Pancreas (tissue), 10 donors: ENCODE measurements around the gene HAND2. TPM values are rescaled to one million over a fixed set of nuclear protein-coding genes. Genes with fewer than 3 reads are reported as not detected.

ENCODE experiments used
- ATAC-seq, 4 donors: fragments of 200-7000 bp; cut with Tn5 transposase; one replicate each; pipeline versions ENCODE4 v1.8.0 to v1.9.1; 2020; ENCODE audit warnings: mild to moderate bottlenecking in 4 of 4, moderate library complexity in 4 of 4
- DNase-seq, 6 donors: peaks; one replicate each; pipeline ENCODE4 v3.0.0-alpha.2; 2020
- FAIRE-seq: peaks from 2 replicates; lab custom pipeline; 2012; peaks lifted over from hg19 to GRCh38; lab: Jason Lieb, UNC
- H3K27ac ChIP-seq, 4 donors: fragments of 200-600 bp; sonication (generic); 1 replicate in 3 of 4; 2 replicates in 1 of 4; pipeline versions ENCODE4 v1.5.0 to v1.8.0; 2020
- H3K27me3 ChIP-seq, 4 donors: fragments of 200-600 bp; one replicate each; pipeline ENCODE4 v1.8.0; 2021
- H3K36me3 ChIP-seq, 3 donors: fragments of 200-600 bp; sonication (generic) in 1 of 3; one replicate each; pipeline versions ENCODE4 v1.5.0 to v1.8.0; 2020 to 2021
- H3K4me1 ChIP-seq, 3 donors: fragments of 200-600 bp; one replicate each; pipeline ENCODE4 v1.8.0; 2021
- H3K4me3 ChIP-seq, 4 donors: fragments of 200-600 bp; sonication (generic) in 2 of 4; one replicate each; pipeline versions ENCODE4 v1.5.0 to v1.8.0; 2020 to 2021
- H3K9me3 ChIP-seq, 4 donors: fragments of 200-600 bp; one replicate each; pipeline ENCODE4 v1.8.0; 2021
- WGBS, 2 donors: extraction: QIAGEN DNeasy Blood & Tissue Kit; methylation state at CpG; one replicate each; pipeline ENCODE4 v1.1.7; 2013; 5-methylcytosine and 5-hydroxymethylcytosine counted together
- intact Hi-C, 3 donors: fragments of 100-400 bp; cut with DNase I; formaldehyde crosslinking; loops; one replicate each; pipeline versions ENCODE4 v1.11.1 to v1.14.2; 2022
- polyA plus RNA-seq, 2 donors: library from polyadenylated mRNA; stranded (reverse); fragments of 200-250 nt; gene quantifications; one replicate each; pipeline ENCODE4 v1.2.3, GENCODE V29; 2013
- total RNA-seq, 6 donors: library from RNA; stranded (reverse); fragmentation: NEBNext Ultra II Directional in 4 of 6; extraction: Animal tissue kit (Norgen Biotek cat#: 25700) in 4 of 6; gene quantifications; one replicate each; pipeline versions ENCODE4 v1.2.1 to v1.2.4, GENCODE V29; 2021 to 2023
- TF ChIP-seq, protein P1 (sequence below), 4 donors: fragments of 200-600 bp; sonication (generic) in 3 of 4; IDR thresholded peaks; one replicate each; pipeline versions ENCODE4 v1.5.0 to v1.8.0; 2021; ENCODE audit warnings: antibody characterized with exemption in 4 of 4
- donor health status: healthy with polysubstance abuse.
- donor health status: DM: no; HTN: no; CAD: no; lungs with moderate emphysema.
- donor health status: DM: no; HTN: no; CAD: no.
- donor health status: control.
- donor health status: control.
- donor health status: Bipolar disorder and iron deficiency.
- donor health status: DM: yes; HTN: yes; CAD: no.
- donor health status: DM: no; HTN: no; CAD: no.
- donor health status: DM: no; HTN: no; CAD: no.
- donor health status: DM: yes; HTN: yes; CAD: no.

HAND2 gene
- total and polyA plus RNA-seq, 8 donors, result 1.7 to 11.4 (median 3.5) TPM

DNA sequence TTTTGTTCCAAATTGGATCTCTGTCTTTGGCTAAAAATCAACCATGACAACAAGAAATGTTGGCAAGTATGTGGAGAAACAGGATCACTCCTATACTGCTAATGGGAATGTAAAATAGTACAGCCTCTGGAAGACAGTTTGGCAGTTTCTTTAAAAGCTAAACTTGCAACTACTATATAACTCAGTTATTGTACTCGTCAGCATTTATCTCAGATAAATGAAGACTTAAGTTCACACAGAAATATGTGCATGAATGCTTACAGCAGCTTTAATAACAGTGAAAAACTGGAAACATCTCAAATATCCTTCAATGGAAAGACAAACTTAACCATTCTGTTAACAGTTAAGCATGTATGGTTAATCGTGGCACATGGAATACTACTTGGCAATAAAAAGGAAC lies 15.4 kb upstream of the HAND2 start:
- H3K36me3 ChIP-seq, result no peaks in the 10 kb centered on the region
- TF ChIP-seq, protein P1, sequence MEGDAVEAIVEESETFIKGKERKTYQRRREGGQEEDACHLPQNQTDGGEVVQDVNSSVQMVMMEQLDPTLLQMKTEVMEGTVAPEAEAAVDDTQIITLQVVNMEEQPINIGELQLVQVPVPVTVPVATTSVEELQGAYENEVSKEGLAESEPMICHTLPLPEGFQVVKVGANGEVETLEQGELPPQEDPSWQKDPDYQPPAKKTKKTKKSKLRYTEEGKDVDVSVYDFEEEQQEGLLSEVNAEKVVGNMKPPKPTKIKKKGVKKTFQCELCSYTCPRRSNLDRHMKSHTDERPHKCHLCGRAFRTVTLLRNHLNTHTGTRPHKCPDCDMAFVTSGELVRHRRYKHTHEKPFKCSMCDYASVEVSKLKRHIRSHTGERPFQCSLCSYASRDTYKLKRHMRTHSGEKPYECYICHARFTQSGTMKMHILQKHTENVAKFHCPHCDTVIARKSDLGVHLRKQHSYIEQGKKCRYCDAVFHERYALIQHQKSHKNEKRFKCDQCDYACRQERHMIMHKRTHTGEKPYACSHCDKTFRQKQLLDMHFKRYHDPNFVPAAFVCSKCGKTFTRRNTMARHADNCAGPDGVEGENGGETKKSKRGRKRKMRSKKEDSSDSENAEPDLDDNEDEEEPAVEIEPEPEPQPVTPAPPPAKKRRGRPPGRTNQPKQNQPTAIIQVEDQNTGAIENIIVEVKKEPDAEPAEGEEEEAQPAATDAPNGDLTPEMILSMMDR (IDR thresholded peaks at IDR 0.05), result no peak
- no peaks in the 10 kb centered on the region for H3K4me1 ChIP-seq
- no peak for DNase-seq
- H3K4me3 ChIP-seq, result no peak overlapping the region
- H3K9me3 ChIP-seq, result no peaks in the 10 kb centered on the region
- no peak for ATAC-seq
- intact Hi-C loops, result no loop called here
- FAIRE-seq, result no peak
- 61 to 88% methylated on average over 2 of the region's 2 CpGs for WGBS, 2 donors
- H3K27me3 ChIP-seq, result peaks cover 0 to 17% (median 2%) of the 10 kb centered on the region in 4 donors
- no peak overlapping the region for H3K27ac ChIP-seq

DNA sequence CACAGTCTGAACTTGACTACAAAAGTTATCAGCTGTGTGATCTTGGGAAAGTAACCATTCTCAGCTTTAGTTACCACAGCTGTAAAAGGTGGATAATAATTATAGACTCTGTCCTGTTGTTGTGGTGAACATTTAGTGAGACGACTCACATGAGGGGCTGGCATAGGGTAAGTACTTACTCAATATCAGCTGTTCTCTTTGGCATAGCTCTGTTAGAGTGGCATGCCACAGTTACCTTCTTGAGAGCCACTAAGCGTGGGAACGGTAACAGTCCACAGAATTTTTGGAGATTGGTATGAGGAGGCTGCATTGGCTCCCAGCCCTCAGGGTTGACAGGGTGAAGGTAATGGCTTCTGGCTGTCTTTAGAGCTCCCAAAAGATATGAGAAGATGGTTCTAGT lies 13.2 kb upstream of the HAND2 start:
- Histone ChIP-seq H3K4me3 (no peak overlapping the region), H3K4me1 (peaks cover 0 to 10% (median 4%) of the 10 kb centered on the region in 3 donors), H3K36me3 (no peaks in the 10 kb centered on the region), H3K27ac (no peak overlapping the region), H3K27me3 (peaks cover 0 to 35% (median 6%) of the 10 kb centered on the region in 4 donors), H3K9me3 (no peaks in the 10 kb centered on the region)
- TF ChIP-seq, protein P1 (IDR thresholded peaks at IDR 0.05), result no peak
- FAIRE-seq, result no peak
- no peak for DNase-seq
- intact Hi-C loops, result no loop called here
- no peak for ATAC-seq
- WGBS, 2 donors, result 63 to 75% methylated on average over 3 of the region's 3 CpGs

DNA sequence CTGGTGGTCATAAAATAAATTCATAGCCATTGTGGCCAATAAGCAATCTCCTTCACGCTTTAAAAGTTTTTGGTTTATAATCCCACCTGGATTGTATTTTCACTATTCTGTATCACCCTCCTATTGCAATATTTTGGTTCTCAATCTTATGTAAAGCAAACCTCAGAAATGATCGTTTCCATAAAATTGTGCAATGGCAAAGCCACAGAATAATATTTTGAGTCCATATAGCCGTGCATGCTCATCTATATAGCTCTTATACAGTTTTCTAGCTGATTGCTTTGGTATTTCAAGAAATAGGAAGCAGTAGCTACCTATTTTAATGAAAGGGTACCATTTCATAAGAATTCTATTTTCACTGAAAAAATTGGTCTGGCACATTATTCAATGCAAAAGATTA lies 10.0 kb upstream of the HAND2 start:
- no peak for DNase-seq
- peaks cover 0 to 42% (median 6%) of the 10 kb centered on the region in 4 donors for H3K27me3 ChIP-seq
- TF ChIP-seq, protein P1 (IDR thresholded peaks at IDR 0.05), result no peak
- peaks cover 0 to 10% (median 7%) of the 10 kb centered on the region in 3 donors for H3K4me1 ChIP-seq
- H3K4me3 ChIP-seq, result no peak overlapping the region
- no peak for ATAC-seq
- 64% methylated on average over 3 of the region's 3 CpGs for WGBS, 2 donors
- no peaks in the 10 kb centered on the region for H3K36me3 ChIP-seq
- intact Hi-C loops, result no loop called here
- FAIRE-seq, result no peak
- no peak overlapping the region for H3K27ac ChIP-seq
- no peaks in the 10 kb centered on the region for H3K9me3 ChIP-seq

DNA sequence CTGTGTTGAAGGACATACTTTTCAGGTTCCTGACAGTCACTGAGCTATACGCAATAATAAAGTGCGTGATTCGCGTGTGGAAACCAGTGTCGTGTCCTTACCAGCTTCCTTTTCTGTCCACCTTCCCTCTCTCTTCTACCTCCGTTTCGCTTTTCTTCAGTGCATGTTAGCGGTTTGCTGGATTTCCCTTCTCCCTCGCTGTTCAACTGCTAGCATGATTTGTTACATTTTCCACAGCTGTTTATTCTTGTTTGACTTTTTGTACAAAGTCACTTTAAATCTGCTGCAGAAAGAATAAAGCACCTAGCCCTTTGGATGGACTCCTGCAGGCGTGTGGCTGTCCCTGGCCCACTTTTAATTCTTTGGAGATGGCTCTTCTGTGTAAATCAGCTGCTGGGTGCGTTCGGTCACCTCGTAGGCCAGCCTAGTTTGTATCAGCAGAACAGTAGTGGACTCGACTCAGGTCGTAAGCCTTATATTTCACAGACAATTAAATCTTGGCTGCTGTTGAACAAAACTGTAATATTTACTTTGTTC lies 8.9 kb upstream of the HAND2 start:
- Histone ChIP-seq H3K36me3 (no peaks in the 10 kb centered on the region), H3K4me1 (peaks cover 0 to 10% (median 7%) of the 10 kb centered on the region in 3 donors), H3K9me3 (no peaks in the 10 kb centered on the region), H3K27me3 (peaks cover 0 to 42% (median 6%) of the 10 kb centered on the region in 4 donors), H3K27ac (peak overlapping the region in 1 of 4 donors; percentile 27), H3K4me3 (peak overlapping the region; percentile 7 to 45 (median 20))
- no peak for DNase-seq
- TF ChIP-seq, protein P1 (IDR thresholded peaks at IDR 0.05), result no peak
- intact Hi-C loops, result no loop called here
- peak in 3 of 4 donors; percentile 33 to 42 (median 36) for ATAC-seq
- no peak for FAIRE-seq
- WGBS, 2 donors, result 19 to 28% methylated on average over 15 of the region's 15 CpGs
